HG03135 (cell line): Measurements from ENCODE around the gene POMP.
"Not testable (repeated sequence)": the region's sequence is repeated elsewhere in the genome, so short reads cannot be mapped to it uniquely, and the experiment has no call there.

Source experiments
- ATAC-seq: cut with Tn5 transposase; IDR thresholded peaks from one replicate; pipeline ENCODE4 v1.9.1; 2021; ENCODE audit warnings: mild to moderate bottlenecking, moderate library complexity; ENCODE audit not compliant: unreplicated experiment

Gene POMP

DNA sequence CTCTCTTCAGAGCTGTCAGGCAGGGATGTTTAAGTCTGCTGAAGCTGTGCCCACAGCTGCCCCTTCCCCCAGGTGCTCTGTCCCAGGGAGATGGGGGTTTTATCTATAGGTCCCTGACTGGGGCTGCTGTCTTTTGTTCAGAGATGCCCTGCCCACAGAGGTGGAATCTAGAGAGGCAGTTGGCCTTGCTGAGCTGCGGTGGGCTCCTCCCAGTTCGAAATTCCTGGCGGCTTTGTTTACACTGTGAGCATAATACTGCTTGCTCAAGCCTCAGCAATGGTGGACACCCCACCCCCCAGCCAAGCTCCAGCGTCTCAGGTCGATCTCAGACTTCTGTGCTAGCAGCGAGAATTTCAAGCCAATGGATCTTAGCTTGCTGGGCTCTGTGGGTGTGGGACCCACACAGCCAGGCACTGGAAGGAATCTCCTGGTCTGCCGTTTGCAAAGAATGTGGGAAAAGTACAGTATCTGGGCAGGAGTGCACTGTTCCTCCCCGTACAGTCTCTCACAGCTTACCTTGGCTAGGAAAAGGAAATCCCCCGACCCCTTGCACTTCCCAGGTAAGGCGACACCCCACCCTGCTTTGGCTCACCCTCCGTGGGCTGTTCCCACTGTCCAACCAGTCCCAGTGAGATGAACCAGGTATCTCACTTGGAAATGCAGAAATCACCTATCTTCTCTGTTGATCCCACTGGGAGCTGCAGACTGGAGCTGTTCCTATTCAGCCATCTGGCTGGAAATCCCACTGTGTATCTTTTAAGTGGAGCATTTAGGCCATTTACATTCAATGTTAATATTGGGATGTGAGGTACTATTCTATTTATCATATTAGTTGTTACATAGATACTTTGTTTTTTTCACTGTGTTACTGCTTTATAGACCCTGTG, 34.9 kb downstream of the POMP start:
- ATAC-seq: not testable (repeated sequence)

DNA sequence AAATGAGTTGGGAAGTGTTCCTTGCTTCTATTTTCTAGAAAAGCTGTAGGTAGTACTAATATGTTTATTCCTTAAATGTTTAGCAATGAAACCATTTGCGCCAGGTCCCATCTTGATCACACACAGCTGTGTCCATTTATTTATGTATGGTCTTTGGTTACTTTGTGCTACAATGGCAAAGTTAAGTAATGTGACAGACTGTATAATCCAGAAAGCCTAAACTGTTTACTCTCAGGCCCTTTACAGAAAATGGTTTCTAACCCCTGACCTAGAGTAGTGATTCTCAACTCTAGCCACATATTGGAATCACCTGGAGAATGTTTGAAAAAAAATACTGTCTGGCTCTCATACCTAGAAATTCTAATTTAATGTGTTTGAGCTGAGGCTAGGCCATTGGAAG, 38.5 kb downstream of the POMP start:
- ATAC-seq: no peak

DNA sequence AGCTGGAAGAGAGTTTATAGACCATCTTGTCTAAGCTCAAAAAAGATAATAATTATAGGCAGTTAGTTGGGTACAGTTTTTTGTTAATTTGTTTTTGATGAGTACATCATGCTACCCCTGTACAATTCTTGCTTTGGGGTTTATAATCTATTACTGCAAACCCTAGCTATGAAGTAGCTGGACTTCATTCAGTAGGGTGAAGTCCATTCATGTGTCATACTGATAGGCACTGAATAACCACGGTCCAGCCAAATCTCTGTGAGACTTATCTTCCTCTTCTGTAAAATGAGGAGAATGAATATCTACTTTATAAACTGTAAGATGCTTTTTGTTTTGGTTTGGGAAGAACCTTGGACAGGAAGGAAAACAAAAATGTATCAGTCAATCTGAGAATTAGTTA, 40.3 kb downstream of the POMP start:
- no peak for ATAC-seq

DNA sequence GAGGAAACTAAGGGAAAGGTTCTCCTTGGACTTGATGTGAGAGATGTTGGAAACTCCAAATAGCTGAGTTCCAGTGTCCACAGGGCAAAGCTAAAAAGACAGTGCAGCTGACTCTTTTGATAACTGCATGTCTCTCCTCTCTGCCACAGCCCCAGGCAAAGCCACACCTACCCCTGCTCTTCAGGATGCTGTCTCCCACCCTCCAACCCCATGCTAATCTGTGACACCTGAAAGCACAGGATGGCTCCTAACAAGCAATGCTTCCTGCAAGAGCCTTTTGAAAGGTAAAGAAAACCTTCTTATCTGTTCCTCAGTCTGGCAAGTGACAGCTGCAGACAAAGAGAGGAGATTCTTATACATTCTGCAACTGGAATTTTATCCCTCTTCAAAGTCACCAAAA, 45.4 kb downstream of the POMP start:
- no peak for ATAC-seq

DNA sequence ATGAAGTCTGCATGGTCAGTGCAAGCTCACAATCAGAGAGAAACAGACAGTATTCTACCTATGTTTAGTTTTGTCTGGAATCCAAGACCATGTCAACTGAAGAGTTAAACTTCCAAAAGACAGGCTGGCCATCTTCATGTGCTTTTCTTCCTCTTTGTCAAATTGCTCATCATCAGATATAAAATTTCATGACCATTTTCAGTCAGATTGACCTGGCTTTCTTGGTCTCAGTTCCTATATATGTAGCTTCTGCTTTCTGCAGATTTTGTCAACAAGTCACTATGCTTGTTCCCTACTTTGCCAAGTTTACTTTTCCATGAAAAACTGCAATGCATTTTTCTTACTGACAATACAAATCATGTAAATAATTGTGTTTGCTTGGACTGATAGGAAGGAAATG, 46.0 kb downstream of the POMP start:
- no peak for ATAC-seq

DNA sequence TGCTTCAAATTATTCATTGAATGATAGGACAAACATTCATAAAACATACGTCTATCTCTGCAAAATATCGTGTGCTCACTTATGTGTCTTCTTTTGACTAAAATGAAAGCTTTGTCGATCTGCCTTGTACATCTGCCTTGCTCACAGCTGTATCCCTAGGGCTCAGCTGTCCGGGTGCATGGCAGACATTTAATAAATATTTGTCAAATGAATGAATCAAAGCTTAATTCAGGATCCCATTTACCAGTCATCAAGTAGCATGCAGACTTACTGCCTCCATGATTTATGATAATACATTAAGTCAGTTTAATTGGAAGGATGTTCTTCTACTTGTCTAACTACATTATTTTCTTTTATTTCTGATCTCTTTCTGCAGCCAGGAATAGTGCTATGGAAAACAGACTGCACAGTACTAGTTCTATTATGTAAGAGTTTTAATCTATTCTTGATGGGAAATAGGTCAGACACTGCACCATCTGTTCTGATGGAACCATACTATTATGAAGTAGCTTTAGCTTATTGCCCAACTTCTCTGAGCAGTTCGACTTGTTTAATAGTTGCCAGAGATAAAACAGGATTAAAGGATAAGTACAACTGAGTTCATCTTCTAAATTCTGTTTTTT, 46.6 kb downstream of the POMP start:
- no peak for ATAC-seq

DNA sequence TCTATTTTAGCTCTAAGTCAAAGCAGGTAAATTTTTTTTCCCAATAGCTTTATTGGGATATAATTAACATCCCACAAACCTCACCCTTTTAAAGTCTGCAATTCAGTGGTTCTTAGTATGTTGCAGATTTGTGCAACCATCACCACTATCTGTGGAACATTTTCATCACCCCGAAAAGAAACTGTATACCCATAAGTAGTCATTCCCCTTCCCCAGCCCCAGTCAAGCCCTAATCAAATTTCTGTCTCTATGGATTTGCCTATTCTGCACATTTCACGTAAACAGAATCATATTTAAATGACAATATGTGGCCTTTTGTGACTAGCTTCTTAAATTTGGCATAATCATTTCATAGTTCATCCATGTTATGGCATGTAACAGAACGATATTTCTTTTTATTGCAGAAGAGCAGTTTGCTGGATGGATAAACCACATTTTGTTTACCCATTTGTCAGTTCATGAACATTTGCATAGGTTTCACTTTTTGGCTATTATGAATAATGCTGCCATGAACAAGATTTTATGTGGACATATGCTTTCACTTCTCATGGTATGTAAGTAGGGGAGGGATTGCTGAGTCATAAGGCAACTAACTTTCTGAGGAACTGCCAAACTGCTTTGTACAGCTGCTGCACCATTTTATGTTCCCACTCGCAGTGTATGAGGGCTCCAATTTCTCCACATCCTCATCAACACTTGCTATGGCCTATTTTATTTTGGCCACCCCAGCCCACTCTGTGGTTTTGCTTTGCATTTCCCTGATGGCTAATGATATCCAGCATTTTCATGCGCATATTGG, 48.9 kb downstream of the POMP start:
- ATAC-seq: peak; percentile 97

DNA sequence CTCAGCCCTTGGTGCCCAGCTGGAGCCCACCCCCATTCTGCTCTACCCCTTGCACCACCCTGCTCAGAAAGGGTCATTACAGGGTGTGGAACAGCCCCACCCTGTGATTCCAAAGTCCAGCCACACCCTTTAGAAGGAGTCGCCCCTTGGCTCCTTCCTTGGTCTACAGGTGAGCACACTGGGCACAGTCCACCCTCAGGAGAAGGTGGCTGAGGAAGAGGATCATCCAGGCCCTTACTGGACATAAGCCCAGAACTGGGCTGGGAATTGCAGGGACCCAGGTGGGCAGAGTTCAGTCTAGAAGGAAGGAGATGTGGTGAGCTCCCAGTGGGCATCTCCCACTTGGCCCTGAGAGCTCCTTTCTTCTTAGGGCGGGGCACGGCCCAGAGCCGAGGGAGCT, 51.2 kb downstream of the POMP start:
- ATAC-seq: no peak

DNA sequence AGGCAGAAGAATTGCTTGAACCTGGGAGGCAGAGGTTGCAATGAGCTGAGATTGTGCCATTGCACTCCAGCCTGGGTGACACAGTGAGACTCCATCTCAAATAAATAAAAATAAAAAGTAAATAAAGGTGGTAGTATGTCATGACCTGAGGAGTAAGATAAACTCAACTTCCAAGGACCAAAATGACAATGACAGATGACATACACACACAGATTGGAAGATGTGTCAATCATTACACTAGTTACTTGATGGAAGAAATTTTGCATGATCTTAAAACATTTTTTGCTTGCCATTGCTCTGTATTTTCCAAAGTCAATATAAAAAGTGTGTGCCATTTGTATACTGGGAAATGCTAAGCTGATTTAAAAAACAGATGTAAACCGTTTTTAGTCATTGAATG, 55.7 kb downstream of the POMP start:
- ATAC-seq: no peak

DNA sequence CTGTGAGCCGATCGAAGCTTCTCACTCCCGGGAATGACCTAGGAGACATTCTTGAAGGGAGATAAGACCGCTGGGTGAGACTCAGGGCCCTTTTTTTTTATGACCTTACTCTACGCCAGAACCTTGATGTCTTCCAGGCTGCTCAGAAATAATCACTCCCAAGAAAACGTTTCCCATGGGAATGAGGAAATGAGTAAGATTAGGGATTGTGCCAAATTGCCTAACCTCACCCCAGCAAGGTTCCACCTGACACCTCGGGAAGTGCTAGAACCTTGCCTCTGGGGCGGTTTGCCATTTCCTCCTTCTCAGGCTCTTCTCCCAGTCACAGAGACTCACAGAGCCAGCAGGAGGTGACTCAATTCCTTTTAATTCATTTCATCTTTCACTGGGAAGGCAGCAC, 57.6 kb downstream of the POMP start:
- no peak for ATAC-seq

DNA sequence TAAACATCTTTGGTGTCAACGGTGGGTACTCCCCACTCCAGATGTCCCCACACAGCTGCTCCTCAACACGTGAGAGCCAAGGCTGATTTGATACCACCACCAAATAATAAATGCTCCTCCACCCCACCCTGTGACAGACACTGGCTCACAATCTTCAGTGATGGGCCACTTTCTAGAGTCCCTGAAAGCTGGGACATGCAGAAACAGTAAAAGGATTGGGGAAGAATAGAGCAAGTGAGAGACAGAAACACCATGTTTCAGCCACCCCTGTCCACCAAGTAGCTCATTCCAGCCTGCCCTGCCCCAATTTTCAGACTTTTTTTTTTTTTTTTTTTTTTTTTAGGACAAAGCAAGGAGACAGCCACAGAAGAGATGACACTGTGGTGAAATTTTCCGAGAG, 58.2 kb downstream of the POMP start:
- ATAC-seq: no peak

DNA sequence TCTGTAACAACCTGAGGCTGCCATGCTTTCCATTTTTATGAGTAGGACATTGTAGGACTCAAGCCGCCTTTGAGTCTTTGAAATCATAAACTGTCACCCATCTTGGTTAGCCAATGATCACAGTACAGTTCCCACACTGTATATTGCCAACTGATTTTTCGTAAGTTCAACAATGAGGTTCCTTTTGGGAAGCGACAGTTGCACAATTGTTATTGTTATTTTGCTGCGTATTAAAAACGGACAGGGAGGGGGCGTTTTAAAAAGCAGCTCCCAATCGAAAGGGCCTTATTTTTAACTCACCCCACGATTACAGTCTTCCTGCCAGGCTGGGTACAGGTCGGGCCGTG, 59.2 kb downstream of the POMP start:
- ATAC-seq: peak; percentile 27

DNA sequence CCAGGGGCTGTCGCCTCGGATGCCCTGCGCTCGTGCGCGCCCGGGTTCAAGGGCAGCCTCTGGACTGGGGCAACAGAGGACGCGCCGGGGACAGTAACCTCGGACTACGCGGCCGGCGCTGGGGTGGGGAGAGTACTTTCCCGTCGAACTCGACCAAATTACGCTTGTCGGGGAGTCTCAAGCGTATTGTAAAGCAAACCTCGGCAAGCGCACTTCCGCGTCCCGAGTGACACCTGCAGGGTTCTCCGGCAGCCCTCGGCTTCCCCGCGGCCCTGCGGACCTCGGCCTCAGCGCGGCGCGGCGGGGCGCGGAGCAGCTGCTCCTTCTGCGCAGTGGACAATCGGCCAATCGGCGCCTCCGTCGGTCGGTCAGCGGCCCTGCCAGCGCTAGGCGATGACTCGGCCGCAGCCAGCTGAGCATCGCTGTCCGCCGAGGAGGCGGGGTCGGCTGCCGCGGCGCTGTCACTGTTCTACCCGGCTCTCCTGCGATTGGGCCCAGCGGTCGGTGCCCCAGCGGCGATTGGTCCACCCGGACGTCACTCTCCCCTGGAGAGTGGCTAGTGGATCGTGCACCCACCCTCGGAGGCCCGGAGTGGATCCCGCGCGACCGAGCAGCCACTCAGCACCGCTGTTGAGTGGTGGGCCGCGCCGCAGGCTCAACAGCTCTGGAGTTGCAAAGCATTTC, 59.8 kb downstream of the POMP start, which contains the start of gene SLC46A3:
SLC46A3 (minus strand) TSS at position 428 of the 684 bp plus-strand sequence. CDS start 972 bp downstream, outside the sequence.
- ATAC-seq: peak; percentile 99

DNA sequence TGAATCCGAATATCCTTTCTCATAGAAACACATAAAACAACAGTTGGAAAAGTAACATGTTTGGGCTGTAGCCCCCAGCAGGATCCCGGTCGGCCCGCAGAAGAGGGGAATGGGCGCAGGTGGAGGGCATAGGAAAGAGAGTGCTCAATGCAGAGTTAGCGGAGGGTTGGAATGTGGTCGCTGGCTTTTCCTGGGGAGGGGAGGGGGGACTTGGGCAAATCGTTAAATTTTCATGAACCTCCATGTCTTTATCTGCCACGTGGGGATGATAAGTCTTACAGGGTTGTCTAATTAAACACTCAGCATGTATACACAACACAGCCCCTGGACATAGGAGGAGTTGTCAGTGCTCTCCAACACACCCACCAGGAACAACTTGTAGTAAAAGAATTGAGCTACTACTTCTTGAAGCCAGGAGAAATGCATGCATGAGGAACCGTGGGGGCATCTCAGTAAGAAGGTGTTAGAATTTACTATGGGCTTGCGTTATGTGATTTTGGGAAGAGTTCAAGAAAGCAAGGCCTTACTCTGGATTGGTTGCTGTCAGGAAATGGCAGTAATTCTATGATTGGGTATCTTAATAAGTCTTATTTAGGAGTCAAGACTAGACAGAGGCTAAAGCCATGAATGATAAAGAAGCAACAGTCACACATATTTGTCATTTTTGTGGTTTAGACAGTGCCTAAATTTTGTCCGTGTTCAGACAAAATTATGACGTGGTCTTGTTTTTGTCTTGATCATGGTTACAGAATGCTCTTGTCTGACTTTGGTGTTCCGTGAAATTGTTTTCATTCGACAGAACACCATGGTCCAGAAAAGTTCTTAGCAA, 60.5 kb downstream of the POMP start:
- ATAC-seq: no peak

DNA sequence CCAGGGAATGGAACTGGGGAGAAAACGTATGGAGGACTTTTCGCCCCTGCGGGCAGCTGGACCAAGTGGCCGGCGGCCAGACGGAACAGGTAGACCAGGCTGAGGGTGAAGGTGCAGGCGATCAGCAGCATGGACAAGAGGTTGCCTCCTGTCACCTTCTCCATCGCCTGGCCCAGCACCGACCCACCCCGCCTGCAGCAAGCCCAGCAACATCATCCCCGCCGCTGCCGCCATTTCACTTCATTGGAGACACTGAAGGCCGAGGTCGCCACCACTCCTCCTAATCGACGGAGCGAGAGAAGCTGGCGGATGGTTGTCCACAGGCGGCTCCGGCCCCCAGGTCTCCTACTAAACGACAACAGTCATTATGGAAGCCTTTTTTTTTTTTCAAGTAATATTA, 64.9 kb downstream of the POMP start:
- ATAC-seq: no peak

DNA sequence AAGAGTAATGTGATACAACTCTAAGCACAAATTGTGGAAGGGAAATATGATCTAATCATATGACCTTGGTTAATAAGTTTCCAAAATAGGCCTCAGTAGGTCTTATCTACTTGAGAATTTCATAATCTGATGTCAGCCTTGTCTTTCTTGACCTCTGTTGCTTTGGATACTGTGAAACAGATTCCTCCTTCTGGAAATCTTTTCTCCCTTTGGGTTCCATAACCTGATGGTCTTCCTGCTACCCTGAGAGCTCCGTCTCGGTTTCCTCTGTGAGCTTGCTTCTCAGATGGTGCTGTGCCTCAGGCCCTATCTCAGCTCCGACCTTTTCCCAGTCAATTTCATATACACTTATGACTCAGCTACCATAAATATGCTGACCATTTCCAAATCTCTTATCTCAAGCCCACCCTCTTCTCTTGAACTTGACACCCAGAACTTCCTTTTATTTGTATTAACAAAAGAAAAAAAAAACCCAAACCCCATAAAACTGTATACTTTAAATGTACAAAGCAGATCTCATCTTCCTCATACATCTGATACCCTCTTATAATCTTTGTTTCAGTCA, 66.2 kb downstream of the POMP start:
- ATAC-seq: no peak
